Upper lobe of left lung (tissue), 6 donors: ENCODE data around the gene ERFE. TPM values are rescaled to one million over a fixed set of nuclear protein-coding genes. Genes with fewer than 3 reads are reported as not detected.

Source experiments
- ATAC-seq, 2 donors: fragments of 200-7000 bp; cut with Tn5 transposase; one replicate each; pipeline ENCODE4 v1.9.1; 2022; ENCODE audit warnings: mild to moderate bottlenecking in 2 of 2, moderate library complexity in 2 of 2; ENCODE audit not compliant: low FRiP score in 2 of 2
- DNase-seq, 2 donors: peaks; one replicate each; pipeline ENCODE4 v3.0.0-alpha.2; 2019 to 2020
- H3K27ac ChIP-seq, 4 donors: fragments of 200-600 bp; sonication (generic); one replicate each; pipeline ENCODE4 v1.5.1; 2016 to 2019
- H3K27me3 ChIP-seq, 4 donors: fragments of 200-600 bp; sonication (generic); one replicate each; pipeline ENCODE4 v1.5.1; 2017 to 2019
- H3K36me3 ChIP-seq, 4 donors: fragments of 200-600 bp; sonication (generic); one replicate each; pipeline ENCODE4 v1.5.1; 2016 to 2019
- H3K4me1 ChIP-seq, 4 donors: fragments of 200-600 bp; sonication (generic); one replicate each; pipeline ENCODE4 v1.5.1; 2018 to 2019
- H3K4me3 ChIP-seq, 4 donors: fragments of 200-600 bp; sonication (generic); one replicate each; pipeline ENCODE4 v1.5.1; 2017 to 2019; ENCODE audit warnings: mild to moderate bottlenecking in 2 of 4, moderate library complexity in 1 of 4
- H3K9me3 ChIP-seq, 4 donors: fragments of 200-600 bp; sonication (generic); one replicate each; pipeline ENCODE4 v1.5.1; 2018 to 2019
- EP300 ChIP-seq, 4 donors: sonication (generic); formaldehyde crosslinking; IDR thresholded peaks; one replicate each; pipeline ENCODE4 v1.5.1; 2017; ENCODE audit warnings: antibody characterized with exemption in 4 of 4, control low read depth in 2 of 4
- POLR2A ChIP-seq, 4 donors: fragments of 450-650 bp; IDR thresholded peaks; one replicate each; pipeline ENCODE4 v1.5.1; 2016 to 2017; ENCODE audit warnings: antibody characterized with exemption in 4 of 4, mild to moderate bottlenecking in 2 of 4
- POLR2AphosphoS5 ChIP-seq, 2 donors: sonication (generic); formaldehyde crosslinking; IDR thresholded peaks; one replicate each; pipeline ENCODE4 v1.5.1; 2017; ENCODE audit warnings: antibody characterized with exemption in 2 of 2
- WGBS, 2 donors: methylation state at CpG; one replicate each; pipeline ENCODE4 v1.1.5; 2017 to 2018; 5-methylcytosine and 5-hydroxymethylcytosine counted together
- total RNA-seq, 6 donors: library from RNA; depleted of rRNA in 4 of 6; stranded (reverse); fragments of >200 nt in 4 of 6; gene quantifications; one replicate each; pipeline versions ENCODE4 v1.1.0 to v1.2.1, GENCODE V29; 2016 to 2021
- TF ChIP-seq, protein P1 (sequence below), 6 experiments: fragments of 450-650 bp in 4 of 6; fragments of 200-600 bp in 2 of 6; sonication (generic) in 2 of 6; IDR thresholded peaks; one replicate each; pipeline ENCODE4 v1.5.1; 2016 to 2019; ENCODE audit warnings: antibody characterized with exemption in 6 of 6
- donor health status: DM: no; HTN: no; CAD: no; lungs with moderate emphysema.
- donor health status: DM: no; HTN: yes; CAD: no; lungs with severe emphysema.

Gene ERFE
- total RNA-seq, 6 donors from 2014 or later = 0.30 to 1.1 (median 0.43) TPM; not detected in 3

DNA sequence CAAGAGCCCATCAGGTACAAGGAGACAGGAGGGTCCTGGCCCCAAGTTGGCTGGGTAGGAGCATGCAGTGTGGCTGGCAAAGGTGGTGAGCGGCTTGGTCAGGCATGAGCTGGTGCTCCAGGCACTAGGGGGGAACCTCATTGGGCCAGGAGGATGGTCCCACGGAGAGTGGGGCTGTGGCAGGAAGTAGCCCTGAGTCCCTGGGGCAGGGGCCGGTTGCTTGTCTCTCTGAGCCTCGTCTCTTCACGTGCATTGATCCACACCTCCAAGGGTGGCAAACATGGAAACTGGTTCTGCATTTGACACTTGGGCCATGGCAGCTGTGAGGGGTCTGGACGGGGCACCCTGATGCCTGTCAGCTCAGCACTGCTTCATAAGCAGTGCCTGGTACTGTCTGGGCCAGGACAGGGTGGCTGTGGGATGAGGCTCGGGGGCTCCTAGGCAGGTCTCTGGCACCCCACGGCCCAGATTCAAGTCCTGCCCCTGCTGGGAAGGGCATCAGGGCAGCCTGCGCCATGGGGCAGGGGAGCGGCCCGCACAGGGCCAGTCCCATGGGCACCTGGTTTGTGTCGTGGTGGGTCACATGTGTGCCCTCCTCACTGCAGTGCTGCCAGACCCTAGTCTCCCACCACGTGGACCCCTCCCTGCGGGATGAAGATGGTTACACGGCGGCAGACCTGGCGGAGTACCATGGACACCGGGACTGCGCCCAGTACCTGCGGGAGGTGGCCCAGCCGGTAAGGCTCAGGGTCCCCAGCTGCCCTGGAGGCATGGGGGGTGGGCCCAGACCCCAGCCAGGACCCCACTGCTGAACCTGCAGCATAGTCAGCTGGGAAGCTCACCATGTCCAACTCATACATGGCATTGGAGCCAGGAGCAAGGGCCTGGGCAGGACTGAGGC is 42.2 kb upstream of the ERFE start:
- ATAC-seq = no peak
- Histone ChIP-seq H3K27me3 (no peaks in the 10 kb centered on the region), H3K4me1 (no peaks in the 10 kb centered on the region), H3K9me3 (peaks cover 0 to 7% (median 3%) of the 10 kb centered on the region in 4 donors), H3K4me3 (no peak overlapping the region), H3K27ac (no peak overlapping the region), H3K36me3 (no peaks in the 10 kb centered on the region)
- TF ChIP-seq EP300 (IDR thresholded peaks at IDR 0.05) (no peak), POLR2AphosphoS5 (IDR thresholded peaks at IDR 0.05) (no peak), POLR2A (IDR thresholded peaks at IDR 0.05) (no peak)
- TF ChIP-seq, protein P1, sequence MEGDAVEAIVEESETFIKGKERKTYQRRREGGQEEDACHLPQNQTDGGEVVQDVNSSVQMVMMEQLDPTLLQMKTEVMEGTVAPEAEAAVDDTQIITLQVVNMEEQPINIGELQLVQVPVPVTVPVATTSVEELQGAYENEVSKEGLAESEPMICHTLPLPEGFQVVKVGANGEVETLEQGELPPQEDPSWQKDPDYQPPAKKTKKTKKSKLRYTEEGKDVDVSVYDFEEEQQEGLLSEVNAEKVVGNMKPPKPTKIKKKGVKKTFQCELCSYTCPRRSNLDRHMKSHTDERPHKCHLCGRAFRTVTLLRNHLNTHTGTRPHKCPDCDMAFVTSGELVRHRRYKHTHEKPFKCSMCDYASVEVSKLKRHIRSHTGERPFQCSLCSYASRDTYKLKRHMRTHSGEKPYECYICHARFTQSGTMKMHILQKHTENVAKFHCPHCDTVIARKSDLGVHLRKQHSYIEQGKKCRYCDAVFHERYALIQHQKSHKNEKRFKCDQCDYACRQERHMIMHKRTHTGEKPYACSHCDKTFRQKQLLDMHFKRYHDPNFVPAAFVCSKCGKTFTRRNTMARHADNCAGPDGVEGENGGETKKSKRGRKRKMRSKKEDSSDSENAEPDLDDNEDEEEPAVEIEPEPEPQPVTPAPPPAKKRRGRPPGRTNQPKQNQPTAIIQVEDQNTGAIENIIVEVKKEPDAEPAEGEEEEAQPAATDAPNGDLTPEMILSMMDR (IDR thresholded peaks at IDR 0.05) = no peak
- 89 to 93% methylated on average over 5 to 19 of the region's 21 CpGs for WGBS, 2 donors
- DNase-seq = peak in 1 of 2 donors; percentile 76

DNA sequence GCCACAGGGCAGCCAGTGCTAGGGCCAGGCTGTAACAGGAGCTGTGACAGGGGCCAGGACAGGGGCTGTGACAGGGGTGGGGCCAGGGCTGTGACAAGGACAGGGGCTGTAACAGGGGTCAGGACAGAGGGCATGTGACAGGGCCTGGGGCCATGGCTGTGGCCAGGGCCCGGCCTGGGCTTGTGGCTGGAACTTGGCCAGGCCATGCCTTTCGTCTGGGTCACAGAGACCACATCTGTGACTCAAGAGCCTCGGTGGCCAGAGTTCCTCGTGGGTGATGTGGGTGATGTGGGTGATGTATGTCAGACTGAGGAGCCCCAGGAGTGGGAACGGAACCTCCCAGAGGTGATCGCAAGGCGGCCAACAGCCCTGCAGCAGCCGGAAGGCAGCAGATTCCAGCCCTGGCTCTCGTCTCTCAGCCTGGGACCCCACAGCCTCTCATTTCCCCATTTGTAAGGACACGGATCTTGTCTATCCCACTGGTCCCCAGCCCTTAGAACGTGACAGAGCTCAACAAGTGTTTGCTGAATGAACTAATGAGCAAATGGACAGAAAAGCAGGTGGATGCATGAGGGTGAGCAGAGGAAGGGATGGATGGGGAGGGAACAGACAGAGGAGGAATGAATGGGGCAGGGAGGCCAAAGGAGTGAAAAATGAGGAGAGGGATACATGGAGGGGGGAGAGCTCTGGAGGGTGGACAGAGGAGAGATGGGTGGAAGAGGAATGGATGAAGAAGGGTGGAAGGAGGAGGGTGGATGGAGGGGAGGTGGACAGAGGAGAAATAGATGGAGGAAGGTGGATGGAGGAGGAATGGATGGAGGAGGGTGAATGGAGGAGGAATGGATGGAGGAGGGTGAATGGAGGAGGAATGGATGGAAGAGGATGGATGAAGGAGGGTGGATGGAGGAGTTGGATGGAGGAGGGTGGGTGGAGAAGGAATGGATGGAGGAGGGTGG is 41.3 kb upstream of the ERFE start:
- DNase-seq (peak in 1 of 2 donors; percentile 52), ATAC-seq (no peak)
- 54 to 77% methylated on average over 4 to 11 of the region's 11 CpGs for WGBS, 2 donors

DNA sequence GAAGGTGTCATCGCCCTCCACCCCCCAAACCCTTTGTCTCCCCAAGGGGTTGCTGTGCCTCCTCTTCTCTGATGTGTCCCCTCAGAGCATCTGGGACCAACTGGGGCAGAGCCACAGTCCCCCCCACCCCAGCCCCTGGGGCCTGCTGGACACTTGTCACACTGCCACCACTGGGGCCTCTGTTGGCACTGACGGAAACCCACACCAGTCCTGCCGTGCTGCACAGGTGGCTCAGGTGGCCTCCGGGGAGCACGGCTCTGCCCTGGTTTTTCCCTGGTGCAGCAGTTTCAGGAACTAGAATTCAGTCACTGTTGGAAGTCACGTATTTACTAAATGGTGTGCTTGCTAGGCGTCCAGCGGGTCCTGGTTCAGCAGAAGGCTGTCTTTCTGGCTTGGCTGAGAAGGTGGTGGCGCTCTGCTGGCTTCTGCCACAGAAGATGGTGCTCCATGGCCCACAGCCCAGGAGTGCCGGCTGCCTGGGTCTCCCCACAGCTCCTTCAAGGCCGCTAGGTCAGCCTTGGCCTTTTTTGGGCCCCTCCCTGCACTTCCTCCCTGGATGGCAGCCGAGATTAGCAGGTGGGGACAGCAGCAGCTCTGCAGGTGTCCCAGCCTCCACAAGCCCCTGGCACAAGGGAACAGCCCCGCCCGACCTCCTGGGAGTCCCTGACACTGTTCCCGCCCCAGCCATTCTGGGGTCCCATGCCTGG is 38.9 kb upstream of the ERFE start:
- no peak for TF ChIP-seq POLR2AphosphoS5 (IDR thresholded peaks at IDR 0.05)
- no peak for TF ChIP-seq EP300 (IDR thresholded peaks at IDR 0.05)
- TF ChIP-seq, protein P1 (IDR thresholded peaks at IDR 0.05) = no peak
- no peak for TF ChIP-seq POLR2A (IDR thresholded peaks at IDR 0.05)
- H3K27me3 ChIP-seq = no peaks in the 10 kb centered on the region
- no peak for ATAC-seq
- no peak overlapping the region for H3K27ac ChIP-seq
- DNase-seq = peak in 1 of 2 donors; percentile 50
- 53% methylated on average over 5 to 7 of the region's 15 CpGs for WGBS, 2 donors
- no peaks in the 10 kb centered on the region for H3K9me3 ChIP-seq
- H3K4me3 ChIP-seq = no peak overlapping the region
- H3K4me1 ChIP-seq = no peaks in the 10 kb centered on the region
- no peaks in the 10 kb centered on the region for H3K36me3 ChIP-seq

More for the DNA sequence above, 41.3 kb upstream of the ERFE start:
- Histone ChIP-seq H3K9me3 (peaks cover 0 to 5% (median 3%) of the 10 kb centered on the region in 4 donors), H3K27ac (no peak overlapping the region), H3K4me1 (no peaks in the 10 kb centered on the region), H3K4me3 (no peak overlapping the region), H3K27me3 (no peaks in the 10 kb centered on the region), H3K36me3 (no peaks in the 10 kb centered on the region)
- TF ChIP-seq POLR2AphosphoS5 (IDR thresholded peaks at IDR 0.05) (no peak), EP300 (IDR thresholded peaks at IDR 0.05) (no peak), POLR2A (IDR thresholded peaks at IDR 0.05) (no peak)
- TF ChIP-seq, protein P1 (IDR thresholded peaks at IDR 0.05) = no peak

DNA sequence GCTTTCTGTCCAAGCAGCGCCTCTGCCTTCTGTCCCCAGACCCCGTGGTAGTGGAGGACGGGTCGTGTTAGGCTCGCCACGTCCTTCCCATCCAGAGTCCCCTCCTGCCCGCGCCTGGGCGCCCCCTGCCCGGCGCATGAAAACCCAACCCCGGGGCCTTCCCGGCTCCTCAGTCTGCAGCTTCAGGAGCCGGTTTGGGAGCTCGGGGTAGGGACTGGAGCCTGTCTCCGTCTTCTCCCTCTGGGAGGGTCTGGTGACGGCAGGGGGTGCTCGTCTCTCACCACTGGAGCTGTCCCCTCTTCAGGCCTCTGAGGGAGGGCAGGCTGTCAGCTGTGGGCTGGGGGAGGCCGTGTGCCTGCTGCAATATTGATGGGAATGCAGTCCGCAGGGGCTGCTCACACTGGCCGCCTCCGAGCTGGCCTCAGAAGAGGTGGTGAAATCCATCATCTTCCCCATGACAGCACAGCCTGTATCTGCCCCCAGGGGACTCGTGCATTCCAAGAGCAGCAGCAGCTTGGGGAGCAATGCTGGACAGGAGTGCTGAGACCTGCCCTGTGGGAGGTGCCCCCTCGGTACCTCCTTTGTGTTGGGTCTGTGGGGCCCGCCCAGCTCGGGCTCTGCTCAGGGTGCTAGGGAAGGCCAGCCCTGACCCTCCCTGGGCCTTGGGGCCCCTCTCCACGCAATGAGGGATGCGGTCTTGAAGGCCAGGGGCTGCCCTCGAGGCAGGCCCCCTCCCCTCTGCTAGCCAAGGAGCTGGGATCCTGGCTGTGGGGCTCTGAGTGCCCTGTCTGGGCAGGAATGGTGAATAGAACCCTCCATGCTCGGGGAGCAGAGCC is 38.1 kb upstream of the ERFE start:
- ATAC-seq = no peak
- Histone ChIP-seq H3K4me3 (no peak overlapping the region), H3K27me3 (no peaks in the 10 kb centered on the region), H3K27ac (no peak overlapping the region), H3K4me1 (no peaks in the 10 kb centered on the region), H3K36me3 (no peaks in the 10 kb centered on the region), H3K9me3 (no peaks in the 10 kb centered on the region)
- peak in 1 of 2 donors; percentile 75 for DNase-seq
- TF ChIP-seq, protein P1 (IDR thresholded peaks at IDR 0.05) = no peak
- TF ChIP-seq EP300 (IDR thresholded peaks at IDR 0.05) (no peak), POLR2A (IDR thresholded peaks at IDR 0.05) (no peak), POLR2AphosphoS5 (IDR thresholded peaks at IDR 0.05) (no peak)
- 32 to 52% methylated on average over 9 to 26 of the region's 30 CpGs for WGBS, 2 donors
